Measurements from ENCODE around the gene CCNL2. TPM values are rescaled to one million over a fixed set of nuclear protein-coding genes. Genes with fewer than 3 reads are reported as not detected.
"Not testable (repeated sequence)": the region's sequence is repeated elsewhere in the genome, so short reads cannot be mapped to it uniquely, and the experiment has no call there.

Gene CCNL2
- total and polyA plus RNA-seq, 4 donors = 46.4 to 170 (median 104) TPM

DNA sequence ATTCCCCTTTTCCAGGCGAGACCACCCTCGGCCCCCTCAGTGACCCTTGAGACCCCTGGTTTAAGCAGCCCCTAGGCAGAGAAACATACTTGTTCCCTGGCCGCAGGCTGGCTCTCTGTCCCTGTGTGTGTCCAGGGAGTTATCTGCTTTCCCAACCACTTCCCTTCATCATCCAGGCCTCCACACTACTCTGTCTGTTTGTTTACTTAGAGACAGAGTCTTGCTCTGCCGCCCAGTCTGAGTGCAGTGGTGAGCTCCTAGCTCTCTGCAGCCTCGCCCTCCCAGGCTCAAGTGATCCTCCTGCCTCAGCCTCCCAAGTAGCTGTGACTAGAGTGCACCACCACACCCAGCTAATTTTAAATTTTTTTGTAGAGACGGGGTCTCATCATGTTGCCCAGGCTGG, 30.5 kb upstream of the CCNL2 start:
- Histone ChIP-seq H3K27me3 (ENCODE audit: control insufficient read depth in 4 of 4, insufficient read depth in 4 of 4, low read length in 3 of 4) (no peaks in the 10 kb centered on the region), H3K36me3 (ENCODE audit: control insufficient read depth in 4 of 4, insufficient read depth in 3 of 4, low read depth in 1 of 4, low read length in 3 of 4) (no peaks in the 10 kb centered on the region), H3K4me1 (ENCODE audit: control insufficient read depth in 4 of 4, insufficient read depth in 4 of 4, low read length in 3 of 4) (peaks cover 20 to 52% (median 41%) of the 10 kb centered on the region in 4 donors), H3K27ac (ENCODE audit: low read depth in 1 of 2, low read length in 2 of 2) (peak overlapping the region; percentile 74 to 87), H3K9ac (ENCODE audit: low read depth in 1 of 2, low read length in 2 of 2) (no peak overlapping the region), H3K4me3 (ENCODE audit: low read depth in 1 of 3, low read length in 3 of 3) (no peak overlapping the region), H3K9me3 (ENCODE audit: control insufficient read depth in 4 of 4, low read length in 3 of 4) (no peaks in the 10 kb centered on the region)
- TF ChIP-seq EGR1 (IDR thresholded peaks at IDR 0.05; ENCODE audit: low read depth in 2 of 2) (no peak), MAX (IDR thresholded peaks at IDR 0.05) (no peak), NR2F2 (IDR thresholded peaks at IDR 0.05) (no peak), HNF4G (IDR thresholded peaks at IDR 0.05) (no peak), RAD21 (IDR thresholded peaks at IDR 0.05) (no peak), TAF1 (conservative IDR thresholded peaks at IDR 0.05) (peak; percentile 38), SP1 (IDR thresholded peaks at IDR 0.05) (no peak), FOXA1 (IDR thresholded peaks at IDR 0.05) (no peak), FOXA2 (IDR thresholded peaks at IDR 0.05) (peak; percentile 35), HNF4A (conservative IDR thresholded peaks at IDR 0.05) (no peak), CTCF (IDR thresholded peaks at IDR 0.05; ENCODE audit: low read depth, low read length, missing input control) (no peak), GABPA (IDR thresholded peaks at IDR 0.05 in 1 of 2, conservative IDR thresholded peaks at IDR 0.05 in 1 of 2) (no peak), YY1 (IDR thresholded peaks at IDR 0.05) (no peak), JUND (IDR thresholded peaks at IDR 0.05) (no peak)
- DNase-seq (ENCODE audit: low spot score) = no peak
- WGBS = 55% methylated on average over 6 of the region's 6 CpGs

GRCh38 chr1:1428967-1429366, 29.8 kb upstream of the CCNL2 start:
- not testable (repeated sequence) for H3K4me3 ChIP-seq (ENCODE audit: low read depth in 1 of 3, low read length in 3 of 3); H3K36me3 ChIP-seq (ENCODE audit: control insufficient read depth in 4 of 4, insufficient read depth in 3 of 4, low read depth in 1 of 4, low read length in 3 of 4); H3K9me3 ChIP-seq (ENCODE audit: control insufficient read depth in 4 of 4, low read length in 3 of 4); H3K27me3 ChIP-seq (ENCODE audit: control insufficient read depth in 4 of 4, insufficient read depth in 4 of 4, low read length in 3 of 4); H3K9ac ChIP-seq (ENCODE audit: low read depth in 1 of 2, low read length in 2 of 2); H3K27ac ChIP-seq (ENCODE audit: low read depth in 1 of 2, low read length in 2 of 2); DNase-seq (ENCODE audit: low spot score)
- peaks cover 13 to 45% (median 33%) of the 10 kb centered on the region in 4 donors for H3K4me1 ChIP-seq (ENCODE audit: control insufficient read depth in 4 of 4, insufficient read depth in 4 of 4, low read length in 3 of 4)
- WGBS = 96% methylated on average over 6 of the region's 6 CpGs

DNA sequence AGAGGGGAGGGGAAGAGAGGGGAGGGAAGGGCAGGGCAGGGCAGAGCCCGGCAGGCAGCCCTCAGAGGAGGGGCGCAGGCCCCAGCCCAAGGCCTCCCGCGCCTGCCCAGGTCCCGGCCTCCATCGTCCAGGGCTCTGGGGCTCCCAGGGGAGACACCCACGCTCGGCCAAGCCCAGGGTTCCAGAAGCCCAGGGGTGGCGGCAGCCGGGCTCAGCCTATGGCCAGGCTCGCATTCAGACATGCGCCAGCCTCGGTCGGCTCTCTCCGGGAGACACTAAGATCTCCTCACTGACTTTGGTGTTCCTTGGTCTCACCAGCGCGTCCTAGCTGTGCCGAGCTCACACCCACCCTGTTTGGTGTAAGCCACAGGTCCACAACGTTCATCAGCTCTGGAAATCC, 29.0 kb upstream of the CCNL2 start:
- H3K9ac ChIP-seq (ENCODE audit: low read depth in 1 of 2, low read length in 2 of 2) = no peak overlapping the region
- no peak overlapping the region for H3K4me3 ChIP-seq (ENCODE audit: low read depth in 1 of 3, low read length in 3 of 3)
- DNase-seq (ENCODE audit: low spot score) = no peak
- no peak overlapping the region for H3K27ac ChIP-seq (ENCODE audit: low read depth in 1 of 2, low read length in 2 of 2)
- H3K36me3 ChIP-seq (ENCODE audit: control insufficient read depth in 4 of 4, insufficient read depth in 3 of 4, low read depth in 1 of 4, low read length in 3 of 4) = no peaks in the 10 kb centered on the region
- no peaks in the 10 kb centered on the region for H3K9me3 ChIP-seq (ENCODE audit: control insufficient read depth in 4 of 4, low read length in 3 of 4)
- no peaks in the 10 kb centered on the region for H3K27me3 ChIP-seq (ENCODE audit: control insufficient read depth in 4 of 4, insufficient read depth in 4 of 4, low read length in 3 of 4)
- H3K4me1 ChIP-seq (ENCODE audit: control insufficient read depth in 4 of 4, insufficient read depth in 4 of 4, low read length in 3 of 4) = peaks cover 11 to 37% (median 26%) of the 10 kb centered on the region in 4 donors
- 90% methylated on average over 19 of the region's 19 CpGs for WGBS
- TF ChIP-seq SP1 (IDR thresholded peaks at IDR 0.05) = no peak
- TF ChIP-seq, protein P1, sequence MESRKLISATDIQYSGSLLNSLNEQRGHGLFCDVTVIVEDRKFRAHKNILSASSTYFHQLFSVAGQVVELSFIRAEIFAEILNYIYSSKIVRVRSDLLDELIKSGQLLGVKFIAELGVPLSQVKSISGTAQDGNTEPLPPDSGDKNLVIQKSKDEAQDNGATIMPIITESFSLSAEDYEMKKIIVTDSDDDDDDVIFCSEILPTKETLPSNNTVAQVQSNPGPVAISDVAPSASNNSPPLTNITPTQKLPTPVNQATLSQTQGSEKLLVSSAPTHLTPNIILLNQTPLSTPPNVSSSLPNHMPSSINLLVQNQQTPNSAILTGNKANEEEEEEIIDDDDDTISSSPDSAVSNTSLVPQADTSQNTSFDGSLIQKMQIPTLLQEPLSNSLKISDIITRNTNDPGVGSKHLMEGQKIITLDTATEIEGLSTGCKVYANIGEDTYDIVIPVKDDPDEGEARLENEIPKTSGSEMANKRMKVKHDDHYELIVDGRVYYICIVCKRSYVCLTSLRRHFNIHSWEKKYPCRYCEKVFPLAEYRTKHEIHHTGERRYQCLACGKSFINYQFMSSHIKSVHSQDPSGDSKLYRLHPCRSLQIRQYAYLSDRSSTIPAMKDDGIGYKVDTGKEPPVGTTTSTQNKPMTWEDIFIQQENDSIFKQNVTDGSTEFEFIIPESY (IDR thresholded peaks at IDR 0.05) = no peak
- TF ChIP-seq FOXA2 (IDR thresholded peaks at IDR 0.05) = no peak
- no peak for TF ChIP-seq MAX (IDR thresholded peaks at IDR 0.05)
- no peak for TF ChIP-seq EGR1 (IDR thresholded peaks at IDR 0.05; ENCODE audit: low read depth in 2 of 2)
- no peak for TF ChIP-seq GABPA (IDR thresholded peaks at IDR 0.05 in 1 of 2, conservative IDR thresholded peaks at IDR 0.05 in 1 of 2)
- TF ChIP-seq RAD21 (IDR thresholded peaks at IDR 0.05) = no peak
- TF ChIP-seq TAF1 (conservative IDR thresholded peaks at IDR 0.05) = no peak
- TF ChIP-seq NR2F2 (IDR thresholded peaks at IDR 0.05) = no peak
- TF ChIP-seq CTCF (IDR thresholded peaks at IDR 0.05; ENCODE audit: low read depth, low read length, missing input control) = no peak
- TF ChIP-seq, protein P2, sequence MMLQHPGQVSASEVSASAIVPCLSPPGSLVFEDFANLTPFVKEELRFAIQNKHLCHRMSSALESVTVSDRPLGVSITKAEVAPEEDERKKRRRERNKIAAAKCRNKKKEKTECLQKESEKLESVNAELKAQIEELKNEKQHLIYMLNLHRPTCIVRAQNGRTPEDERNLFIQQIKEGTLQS (IDR thresholded peaks at IDR 0.05) = no peak
- TF ChIP-seq JUND (IDR thresholded peaks at IDR 0.05) = no peak
- no peak for TF ChIP-seq HNF4G (IDR thresholded peaks at IDR 0.05)
- no peak for TF ChIP-seq REST (IDR thresholded peaks at IDR 0.05)
- TF ChIP-seq YY1 (IDR thresholded peaks at IDR 0.05) = no peak
